ENCODE measurements around the gene SLC25A1.

DNA sequence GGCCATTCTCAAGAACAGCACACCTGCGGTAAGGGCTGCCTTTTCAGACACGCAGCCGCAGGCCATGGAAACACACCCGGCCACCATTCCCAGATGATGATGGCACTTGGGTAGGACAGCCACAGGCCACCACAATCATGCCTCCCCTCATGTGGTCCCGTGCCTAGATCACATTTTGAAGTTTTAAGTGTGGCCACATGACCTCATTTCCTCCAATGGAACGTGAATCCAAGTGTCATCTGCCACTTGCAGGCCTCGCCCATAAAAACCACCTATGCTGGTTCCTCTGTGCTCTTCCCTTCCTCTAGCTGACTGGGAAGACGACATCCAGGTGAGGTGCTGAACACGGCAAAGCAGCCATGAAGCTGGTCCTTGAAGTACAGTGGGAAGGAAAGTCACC lies 44.6 kb upstream of the SLC25A1 start:
- TF ChIP-seq, protein P1, sequence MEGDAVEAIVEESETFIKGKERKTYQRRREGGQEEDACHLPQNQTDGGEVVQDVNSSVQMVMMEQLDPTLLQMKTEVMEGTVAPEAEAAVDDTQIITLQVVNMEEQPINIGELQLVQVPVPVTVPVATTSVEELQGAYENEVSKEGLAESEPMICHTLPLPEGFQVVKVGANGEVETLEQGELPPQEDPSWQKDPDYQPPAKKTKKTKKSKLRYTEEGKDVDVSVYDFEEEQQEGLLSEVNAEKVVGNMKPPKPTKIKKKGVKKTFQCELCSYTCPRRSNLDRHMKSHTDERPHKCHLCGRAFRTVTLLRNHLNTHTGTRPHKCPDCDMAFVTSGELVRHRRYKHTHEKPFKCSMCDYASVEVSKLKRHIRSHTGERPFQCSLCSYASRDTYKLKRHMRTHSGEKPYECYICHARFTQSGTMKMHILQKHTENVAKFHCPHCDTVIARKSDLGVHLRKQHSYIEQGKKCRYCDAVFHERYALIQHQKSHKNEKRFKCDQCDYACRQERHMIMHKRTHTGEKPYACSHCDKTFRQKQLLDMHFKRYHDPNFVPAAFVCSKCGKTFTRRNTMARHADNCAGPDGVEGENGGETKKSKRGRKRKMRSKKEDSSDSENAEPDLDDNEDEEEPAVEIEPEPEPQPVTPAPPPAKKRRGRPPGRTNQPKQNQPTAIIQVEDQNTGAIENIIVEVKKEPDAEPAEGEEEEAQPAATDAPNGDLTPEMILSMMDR (IDR thresholded peaks at IDR 0.05): no peak
- TF ChIP-seq, protein P2, sequence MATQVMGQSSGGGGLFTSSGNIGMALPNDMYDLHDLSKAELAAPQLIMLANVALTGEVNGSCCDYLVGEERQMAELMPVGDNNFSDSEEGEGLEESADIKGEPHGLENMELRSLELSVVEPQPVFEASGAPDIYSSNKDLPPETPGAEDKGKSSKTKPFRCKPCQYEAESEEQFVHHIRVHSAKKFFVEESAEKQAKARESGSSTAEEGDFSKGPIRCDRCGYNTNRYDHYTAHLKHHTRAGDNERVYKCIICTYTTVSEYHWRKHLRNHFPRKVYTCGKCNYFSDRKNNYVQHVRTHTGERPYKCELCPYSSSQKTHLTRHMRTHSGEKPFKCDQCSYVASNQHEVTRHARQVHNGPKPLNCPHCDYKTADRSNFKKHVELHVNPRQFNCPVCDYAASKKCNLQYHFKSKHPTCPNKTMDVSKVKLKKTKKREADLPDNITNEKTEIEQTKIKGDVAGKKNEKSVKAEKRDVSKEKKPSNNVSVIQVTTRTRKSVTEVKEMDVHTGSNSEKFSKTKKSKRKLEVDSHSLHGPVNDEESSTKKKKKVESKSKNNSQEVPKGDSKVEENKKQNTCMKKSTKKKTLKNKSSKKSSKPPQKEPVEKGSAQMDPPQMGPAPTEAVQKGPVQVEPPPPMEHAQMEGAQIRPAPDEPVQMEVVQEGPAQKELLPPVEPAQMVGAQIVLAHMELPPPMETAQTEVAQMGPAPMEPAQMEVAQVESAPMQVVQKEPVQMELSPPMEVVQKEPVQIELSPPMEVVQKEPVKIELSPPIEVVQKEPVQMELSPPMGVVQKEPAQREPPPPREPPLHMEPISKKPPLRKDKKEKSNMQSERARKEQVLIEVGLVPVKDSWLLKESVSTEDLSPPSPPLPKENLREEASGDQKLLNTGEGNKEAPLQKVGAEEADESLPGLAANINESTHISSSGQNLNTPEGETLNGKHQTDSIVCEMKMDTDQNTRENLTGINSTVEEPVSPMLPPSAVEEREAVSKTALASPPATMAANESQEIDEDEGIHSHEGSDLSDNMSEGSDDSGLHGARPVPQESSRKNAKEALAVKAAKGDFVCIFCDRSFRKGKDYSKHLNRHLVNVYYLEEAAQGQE (IDR thresholded peaks at IDR 0.05; ENCODE audit: low read depth, low read length): no peak
- TF ChIP-seq RFX5 (IDR thresholded peaks at IDR 0.05; ENCODE audit: low read length) (no peak), YY1 (IDR thresholded peaks at IDR 0.05; ENCODE audit: low read depth) (no peak), EP300 (IDR thresholded peaks at IDR 0.05; ENCODE audit: borderline replicate concordance in 1 of 2, low read depth in 1 of 2, low read length in 1 of 2) (no peak), RAD21 (IDR thresholded peaks at IDR 0.05; ENCODE audit: low read length) (no peak), MXI1 (IDR thresholded peaks at IDR 0.05; ENCODE audit: low read depth, low read length) (no peak), TAF1 (IDR thresholded peaks at IDR 0.05; ENCODE audit: borderline replicate concordance, low read depth, low read length) (no peak)
- TF ChIP-seq, protein P3, sequence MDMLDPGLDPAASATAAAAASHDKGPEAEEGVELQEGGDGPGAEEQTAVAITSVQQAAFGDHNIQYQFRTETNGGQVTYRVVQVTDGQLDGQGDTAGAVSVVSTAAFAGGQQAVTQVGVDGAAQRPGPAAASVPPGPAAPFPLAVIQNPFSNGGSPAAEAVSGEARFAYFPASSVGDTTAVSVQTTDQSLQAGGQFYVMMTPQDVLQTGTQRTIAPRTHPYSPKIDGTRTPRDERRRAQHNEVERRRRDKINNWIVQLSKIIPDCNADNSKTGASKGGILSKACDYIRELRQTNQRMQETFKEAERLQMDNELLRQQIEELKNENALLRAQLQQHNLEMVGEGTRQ (IDR thresholded peaks at IDR 0.05; ENCODE audit: borderline replicate concordance, low read depth, low read length): no peak
